HEK293 (cell line): ENCODE data around the gene RNPS1.
A peak's percentile ranks its signal among the peaks of the same experiment; 100 is the strongest.

Experiments used
- GLI2 ChIP-seq: fragments of 450-650 bp; formaldehyde crosslinking; IDR thresholded peaks from 2 replicates; pipeline ENCODE4; 2017; ENCODE audit warnings: missing biosample characterization, missing genetic modification characterization, low read depth, borderline replicate concordance
- REPIN1 ChIP-seq: fragments of 450-650 bp; formaldehyde crosslinking; IDR thresholded peaks from 2 replicates; pipeline ENCODE4 v1.5.1; 2017; ENCODE audit warnings: missing biosample characterization, missing genetic modification characterization, low read depth
- ZNF114 ChIP-seq: fragments of 450-650 bp; formaldehyde crosslinking; IDR thresholded peaks from 2 replicates; pipeline ENCODE4 v1.5.0; 2017; ENCODE audit warnings: missing biosample characterization, missing genetic modification characterization
- ZNF2 ChIP-seq: fragments of 450-650 bp; formaldehyde crosslinking; IDR thresholded peaks from 2 replicates; pipeline ENCODE4 v1.5.1; 2016; ENCODE audit warnings: missing biosample characterization, missing genetic modification characterization
- ZNF302 ChIP-seq: fragments of 450-650 bp; formaldehyde crosslinking; IDR thresholded peaks from 2 replicates; pipeline ENCODE4 v1.5.1; 2016; ENCODE audit warnings: missing biosample characterization, missing genetic modification characterization, low read depth
- ZNF544 ChIP-seq: fragments of 450-650 bp; formaldehyde crosslinking; IDR thresholded peaks from 2 replicates; pipeline ENCODE4 v1.5.0; 2017; ENCODE audit warnings: missing biosample characterization, missing genetic modification characterization
- TF ChIP-seq, protein P1 (sequence below): fragments of 450-650 bp; formaldehyde crosslinking; IDR thresholded peaks from 2 replicates; pipeline ENCODE4 v1.5.0; 2017; ENCODE audit warnings: missing biosample characterization, missing genetic modification characterization, borderline replicate concordance
- TF ChIP-seq, protein P2 (sequence below): fragments of 450-650 bp; formaldehyde crosslinking; IDR thresholded peaks from 2 replicates; pipeline ENCODE4 v1.5.1; 2016; ENCODE audit warnings: missing biosample characterization, missing genetic modification characterization
- TF ChIP-seq, protein P3 (sequence below): fragments of 450-650 bp; formaldehyde crosslinking; IDR thresholded peaks from 2 replicates; pipeline ENCODE4 v1.5.1; 2016; ENCODE audit warnings: missing biosample characterization, missing genetic modification characterization

DNA sequence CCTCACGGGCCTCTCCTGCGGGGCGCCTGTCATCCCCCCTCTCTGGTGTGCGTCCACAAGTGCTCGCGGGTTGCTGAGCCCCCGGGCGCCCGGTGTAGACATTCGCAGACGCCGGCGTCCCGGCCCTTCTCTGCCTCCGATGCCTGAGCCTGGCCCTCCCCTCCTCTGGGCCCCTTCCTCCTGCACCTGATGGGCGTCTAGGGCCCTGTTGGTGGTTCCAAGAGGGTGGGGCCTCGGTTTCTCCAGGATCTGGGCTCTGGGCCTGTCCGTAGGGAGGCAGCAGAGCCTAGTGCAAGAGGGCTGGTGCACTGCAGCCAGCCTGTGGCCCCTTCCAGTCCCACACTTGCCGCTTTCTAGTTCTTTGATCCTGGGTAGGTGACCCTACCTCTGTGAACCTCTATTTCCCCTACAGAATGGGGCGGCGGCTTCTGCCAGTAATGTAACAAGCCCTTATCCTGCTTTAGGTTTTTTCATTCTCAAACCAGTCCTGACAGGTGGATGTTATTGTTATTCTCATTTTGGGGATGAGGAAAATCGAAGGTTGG, 43.9 kb downstream of the RNPS1 start:
- TF ChIP-seq REPIN1 (tag by site-specific recombination) = no peak
- TF ChIP-seq GLI2 = no peak
- TF ChIP-seq, protein P1, sequence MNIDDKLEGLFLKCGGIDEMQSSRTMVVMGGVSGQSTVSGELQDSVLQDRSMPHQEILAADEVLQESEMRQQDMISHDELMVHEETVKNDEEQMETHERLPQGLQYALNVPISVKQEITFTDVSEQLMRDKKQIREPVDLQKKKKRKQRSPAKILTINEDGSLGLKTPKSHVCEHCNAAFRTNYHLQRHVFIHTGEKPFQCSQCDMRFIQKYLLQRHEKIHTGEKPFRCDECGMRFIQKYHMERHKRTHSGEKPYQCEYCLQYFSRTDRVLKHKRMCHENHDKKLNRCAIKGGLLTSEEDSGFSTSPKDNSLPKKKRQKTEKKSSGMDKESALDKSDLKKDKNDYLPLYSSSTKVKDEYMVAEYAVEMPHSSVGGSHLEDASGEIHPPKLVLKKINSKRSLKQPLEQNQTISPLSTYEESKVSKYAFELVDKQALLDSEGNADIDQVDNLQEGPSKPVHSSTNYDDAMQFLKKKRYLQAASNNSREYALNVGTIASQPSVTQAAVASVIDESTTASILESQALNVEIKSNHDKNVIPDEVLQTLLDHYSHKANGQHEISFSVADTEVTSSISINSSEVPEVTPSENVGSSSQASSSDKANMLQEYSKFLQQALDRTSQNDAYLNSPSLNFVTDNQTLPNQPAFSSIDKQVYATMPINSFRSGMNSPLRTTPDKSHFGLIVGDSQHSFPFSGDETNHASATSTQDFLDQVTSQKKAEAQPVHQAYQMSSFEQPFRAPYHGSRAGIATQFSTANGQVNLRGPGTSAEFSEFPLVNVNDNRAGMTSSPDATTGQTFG (tag by site-specific recombination) = no peak
- no peak for TF ChIP-seq ZNF544
- 0 out of 2 replicates have a peak, but pooled peaks have one; percentile 5 for TF ChIP-seq ZNF2 (tag by site-specific recombination)
- TF ChIP-seq, protein P2, sequence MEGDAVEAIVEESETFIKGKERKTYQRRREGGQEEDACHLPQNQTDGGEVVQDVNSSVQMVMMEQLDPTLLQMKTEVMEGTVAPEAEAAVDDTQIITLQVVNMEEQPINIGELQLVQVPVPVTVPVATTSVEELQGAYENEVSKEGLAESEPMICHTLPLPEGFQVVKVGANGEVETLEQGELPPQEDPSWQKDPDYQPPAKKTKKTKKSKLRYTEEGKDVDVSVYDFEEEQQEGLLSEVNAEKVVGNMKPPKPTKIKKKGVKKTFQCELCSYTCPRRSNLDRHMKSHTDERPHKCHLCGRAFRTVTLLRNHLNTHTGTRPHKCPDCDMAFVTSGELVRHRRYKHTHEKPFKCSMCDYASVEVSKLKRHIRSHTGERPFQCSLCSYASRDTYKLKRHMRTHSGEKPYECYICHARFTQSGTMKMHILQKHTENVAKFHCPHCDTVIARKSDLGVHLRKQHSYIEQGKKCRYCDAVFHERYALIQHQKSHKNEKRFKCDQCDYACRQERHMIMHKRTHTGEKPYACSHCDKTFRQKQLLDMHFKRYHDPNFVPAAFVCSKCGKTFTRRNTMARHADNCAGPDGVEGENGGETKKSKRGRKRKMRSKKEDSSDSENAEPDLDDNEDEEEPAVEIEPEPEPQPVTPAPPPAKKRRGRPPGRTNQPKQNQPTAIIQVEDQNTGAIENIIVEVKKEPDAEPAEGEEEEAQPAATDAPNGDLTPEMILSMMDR (tag by site-specific recombination) = peak; percentile 60; the same call in 1 of the 2 replicates
- TF ChIP-seq ZNF302 (tag by site-specific recombination) = no peak
- TF ChIP-seq ZNF114 (tag by site-specific recombination) = no peak
- TF ChIP-seq, protein P3, sequence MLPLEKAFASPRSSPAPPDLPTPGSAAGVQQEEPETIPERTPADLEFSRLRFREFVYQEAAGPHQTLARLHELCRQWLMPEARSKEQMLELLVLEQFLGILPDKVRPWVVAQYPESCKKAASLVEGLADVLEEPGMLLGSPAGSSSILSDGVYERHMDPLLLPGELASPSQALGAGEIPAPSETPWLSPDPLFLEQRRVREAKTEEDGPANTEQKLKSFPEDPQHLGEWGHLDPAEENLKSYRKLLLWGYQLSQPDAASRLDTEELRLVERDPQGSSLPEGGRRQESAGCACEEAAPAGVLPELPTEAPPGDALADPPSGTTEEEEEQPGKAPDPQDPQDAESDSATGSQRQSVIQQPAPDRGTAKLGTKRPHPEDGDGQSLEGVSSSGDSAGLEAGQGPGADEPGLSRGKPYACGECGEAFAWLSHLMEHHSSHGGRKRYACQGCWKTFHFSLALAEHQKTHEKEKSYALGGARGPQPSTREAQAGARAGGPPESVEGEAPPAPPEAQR (tag by site-specific recombination) = no peak
